Measurements from ENCODE around the gene YWHAB.

YWHAB gene

GRCh38 chr20:44917399-44917798 lies 31.9 kb downstream of the YWHAB start:
- no peak for DNase-seq

GRCh38 chr20:44918342-44918741 lies 32.8 kb downstream of the YWHAB start:
- no peak for DNase-seq

DNA sequence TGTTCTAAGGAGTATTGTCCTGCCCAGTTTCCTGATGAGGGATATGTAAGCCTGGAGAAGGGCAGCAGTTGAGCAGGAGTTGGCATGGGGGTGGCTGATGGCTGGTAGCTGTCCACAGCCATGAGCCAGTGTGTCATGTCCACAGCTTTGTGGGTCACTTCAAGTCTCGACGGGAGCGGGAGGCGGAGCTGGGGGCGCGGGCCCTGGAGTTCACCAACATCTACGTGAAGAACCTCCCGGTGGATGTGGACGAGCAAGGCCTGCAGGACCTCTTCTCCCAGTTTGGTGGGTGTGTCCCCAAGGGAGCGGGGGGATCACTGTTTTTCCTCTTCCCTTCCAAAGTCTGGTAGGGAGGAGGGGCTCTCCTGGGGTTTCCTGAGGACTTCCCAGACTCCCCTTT lies 33.3 kb downstream of the YWHAB start:
- DNase-seq, result no peak

DNA sequence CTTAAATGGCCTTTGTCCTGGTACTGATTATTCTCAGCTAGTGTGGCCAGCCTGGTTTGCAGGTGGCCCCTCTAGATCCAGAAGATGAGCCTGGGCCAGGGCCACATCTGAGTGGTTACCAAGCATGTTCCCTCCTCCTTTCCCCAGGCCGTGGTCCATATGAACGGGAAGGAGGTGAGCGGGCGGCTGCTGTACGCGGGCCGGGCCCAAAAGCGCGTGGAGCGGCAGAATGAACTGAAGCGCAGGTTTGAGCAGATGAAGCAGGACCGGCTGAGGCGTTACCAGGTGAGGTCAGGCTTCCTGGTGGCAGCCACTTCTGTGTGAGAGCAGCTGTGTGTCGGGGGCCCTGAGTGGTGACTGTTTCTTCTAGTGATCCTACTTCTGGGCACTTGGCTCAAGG lies 35.9 kb downstream of the YWHAB start:
- DNase-seq, result no peak

GRCh38 chr20:44924541-44924940 lies 39.0 kb downstream of the YWHAB start:
- DNase-seq, result no peak

DNA sequence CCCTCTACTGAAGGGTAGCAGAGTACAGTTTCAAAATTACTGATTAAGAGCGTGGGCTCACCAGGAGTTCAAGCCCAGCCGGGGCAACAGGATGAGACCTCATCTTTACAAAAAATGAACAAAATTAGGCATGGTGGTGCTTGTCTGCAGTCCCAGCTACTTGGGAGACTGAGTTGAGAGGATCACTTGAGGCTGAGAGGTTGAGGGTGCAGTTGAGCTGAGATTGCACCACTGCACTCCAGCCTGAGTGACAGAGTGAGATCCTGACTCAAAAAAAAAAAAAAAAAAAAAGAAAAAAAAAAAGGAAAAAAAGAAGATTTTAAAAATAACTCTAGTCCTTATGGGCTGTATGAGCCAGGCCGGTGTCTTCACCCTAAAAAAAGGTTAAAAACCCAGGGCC lies 43.1 kb downstream of the YWHAB start:
- DNase-seq, result no peak

DNA sequence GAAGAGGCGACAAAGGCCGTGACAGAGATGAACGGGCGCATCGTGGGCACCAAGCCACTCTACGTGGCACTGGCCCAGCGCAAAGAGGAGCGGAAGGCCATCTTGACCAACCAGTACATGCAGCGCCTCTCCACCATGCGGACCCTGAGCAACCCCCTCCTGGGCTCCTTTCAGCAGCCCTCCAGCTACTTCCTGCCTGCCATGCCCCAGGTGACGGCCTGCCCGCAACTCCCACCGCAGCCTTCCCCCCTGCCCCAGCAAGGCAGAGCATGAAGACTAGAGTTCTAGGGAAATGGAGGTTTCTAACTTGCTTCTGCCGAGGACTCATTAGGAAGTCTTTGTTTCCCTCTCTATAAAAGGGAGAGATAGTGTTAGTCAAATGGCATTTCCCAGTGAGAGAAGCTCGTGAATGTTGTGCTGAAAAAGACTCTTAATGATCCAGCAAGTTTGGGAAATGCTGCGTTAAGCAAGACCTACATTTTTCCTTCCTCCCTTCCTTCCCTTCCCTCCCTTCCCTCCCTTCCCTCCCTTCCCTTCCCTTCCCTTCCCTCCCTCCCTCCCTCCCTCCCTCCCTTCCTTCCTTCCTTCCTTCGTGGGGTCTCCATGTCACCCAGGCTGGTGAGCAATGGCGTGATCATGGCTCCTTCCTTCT lies 45.1 kb downstream of the YWHAB start:
- no peak for DNase-seq

DNA sequence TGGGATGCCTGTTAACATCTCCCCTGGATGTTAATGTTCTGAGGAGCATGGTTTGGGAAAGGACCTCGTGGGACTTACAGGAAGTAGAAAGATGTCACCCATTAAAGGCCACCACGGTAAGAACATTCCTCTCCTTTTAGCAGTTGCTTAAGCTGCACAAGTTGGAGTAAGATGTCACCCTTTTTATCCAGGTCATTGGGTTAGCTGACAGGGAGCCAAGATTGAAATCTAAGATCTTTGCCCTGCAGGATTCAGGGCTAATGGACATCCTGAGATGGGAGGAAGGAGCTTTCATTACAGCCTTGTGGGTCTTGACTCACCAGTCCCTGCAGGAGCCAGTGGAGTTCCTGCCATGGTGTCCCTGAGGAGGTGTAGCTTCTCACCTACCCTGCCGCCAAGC lies 46.4 kb downstream of the YWHAB start:
- no peak for DNase-seq

DNA sequence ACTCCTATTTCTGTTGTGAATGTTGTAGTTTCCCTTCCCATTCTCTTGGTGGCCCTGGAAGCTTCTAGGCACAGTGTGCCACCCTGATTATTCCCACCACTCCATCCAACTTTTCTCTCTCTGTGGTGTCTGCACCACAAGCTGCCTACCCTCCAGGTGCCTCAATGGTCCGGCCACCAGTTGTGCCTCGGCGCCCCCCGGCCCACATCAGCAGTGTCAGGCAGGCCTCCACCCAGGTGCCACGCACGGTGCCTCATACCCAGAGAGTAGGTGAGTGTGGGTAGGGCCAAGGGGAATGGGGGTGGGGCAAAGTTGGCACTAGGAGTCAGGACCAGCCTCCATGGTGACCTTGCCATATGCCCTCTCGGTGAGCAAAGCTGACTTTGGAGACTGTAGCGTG lies 47.4 kb downstream of the YWHAB start:
- DNase-seq, result no peak

- DNase-seq, result no peak
Measured at GRCh38 chr20:44936510-44936909, 51.0 kb downstream of the YWHAB start.

DNA sequence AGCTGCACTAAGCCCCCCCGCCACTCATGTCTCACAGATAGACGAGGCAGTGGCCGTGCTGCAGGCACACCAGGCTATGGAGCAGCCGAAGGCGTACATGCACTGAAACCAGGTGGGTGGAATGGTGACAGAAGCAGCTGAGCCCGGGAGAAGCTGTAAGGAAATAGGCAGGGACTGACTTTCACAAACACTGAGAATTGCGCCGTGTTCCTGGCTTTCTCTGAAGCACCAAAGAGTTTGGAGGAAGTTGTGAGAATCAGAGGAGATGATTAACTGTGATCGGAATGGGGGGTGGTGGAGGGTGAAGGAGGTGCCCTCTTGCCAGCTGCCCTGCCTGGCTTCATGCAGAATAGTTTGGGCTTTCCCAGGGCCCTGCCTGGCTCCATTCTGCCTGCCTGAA lies 53.1 kb downstream of the YWHAB start:
- DNase-seq, result no peak

DNA sequence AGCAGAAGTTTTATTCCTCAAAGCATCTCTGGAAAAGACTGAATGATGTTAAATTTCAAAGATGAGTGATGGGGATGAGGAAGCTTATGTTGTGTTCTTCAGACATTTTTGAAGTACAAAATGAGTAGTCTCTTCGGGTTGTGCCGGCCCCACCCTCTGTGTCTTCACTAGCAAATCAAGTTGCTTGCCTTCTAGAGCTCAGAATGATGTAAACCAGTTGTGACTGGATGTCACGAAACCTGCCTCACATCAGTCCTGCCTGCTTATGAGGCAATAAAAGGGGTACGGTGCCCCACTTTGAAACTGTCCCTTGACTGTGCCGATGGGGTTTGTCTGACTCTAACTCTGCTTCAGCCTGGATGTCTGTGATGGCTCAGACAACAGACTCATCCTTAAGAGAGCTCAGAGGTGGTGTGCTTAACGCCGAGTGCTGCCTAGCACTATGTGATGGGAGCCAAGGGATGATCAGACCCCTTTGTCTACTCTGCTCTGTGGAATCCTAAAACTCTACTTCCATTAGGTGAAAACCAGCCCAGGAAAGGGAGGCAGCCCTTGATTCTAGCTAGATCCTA lies 55.7 kb downstream of the YWHAB start:
- DNase-seq, result no peak

DNA sequence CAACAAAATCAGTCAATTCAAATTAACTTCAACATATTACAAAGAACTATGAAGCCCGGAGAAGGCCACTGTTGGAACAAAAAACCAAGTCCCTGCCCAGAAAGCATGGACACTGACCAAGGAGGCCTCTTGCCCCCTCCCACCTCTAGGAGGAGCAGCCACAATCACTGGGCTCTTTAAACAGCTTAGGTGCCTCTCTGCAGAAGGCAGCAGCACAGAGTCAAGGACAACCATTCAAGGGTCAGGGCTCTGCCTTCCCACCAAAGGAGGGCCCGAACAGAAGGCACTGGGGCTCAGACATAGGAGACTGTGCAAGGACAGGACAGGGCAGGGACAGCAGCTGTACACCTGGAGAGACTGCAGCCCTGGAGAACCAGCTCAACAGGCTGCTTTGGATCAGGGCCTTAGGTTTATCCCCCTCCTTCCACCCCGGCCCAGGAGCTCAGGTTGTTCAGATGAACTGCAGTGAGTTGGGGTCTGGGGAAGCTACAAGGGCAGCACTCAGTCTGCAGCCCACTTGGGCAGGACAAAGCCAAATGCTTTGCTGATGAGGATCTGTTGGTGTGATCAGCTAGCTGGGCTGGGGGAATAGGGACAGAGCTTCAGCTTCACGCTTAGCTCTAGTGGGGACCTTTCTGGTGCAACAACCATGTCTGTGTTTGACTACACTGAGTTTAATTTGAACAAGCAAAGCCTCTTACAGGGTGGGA lies 56.9 kb downstream of the YWHAB start:
- DNase-seq, result no peak

DNA sequence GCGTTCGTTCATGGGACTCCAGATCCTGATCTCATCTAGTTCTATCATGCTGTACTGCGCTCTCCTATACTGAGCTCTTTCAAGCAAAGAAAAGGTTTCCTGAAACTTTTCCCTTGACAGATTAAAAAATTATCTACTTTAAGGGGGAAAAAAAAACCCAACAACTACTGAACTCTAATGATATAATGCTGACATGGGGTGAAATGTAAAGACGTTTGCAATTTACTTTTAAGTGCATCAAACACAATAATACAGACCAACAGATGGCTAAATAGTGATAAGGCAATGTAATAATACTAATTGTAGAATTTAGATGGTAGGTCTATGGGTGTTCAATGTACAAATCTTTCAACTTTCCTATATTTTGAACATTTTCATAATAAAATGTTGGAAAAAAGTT lies 58.3 kb downstream of the YWHAB start:
- DNase-seq, result no peak

- DNase-seq, result no peak
Measured at GRCh38 chr20:44945261-44945660, 59.8 kb downstream of the YWHAB start.

DNA sequence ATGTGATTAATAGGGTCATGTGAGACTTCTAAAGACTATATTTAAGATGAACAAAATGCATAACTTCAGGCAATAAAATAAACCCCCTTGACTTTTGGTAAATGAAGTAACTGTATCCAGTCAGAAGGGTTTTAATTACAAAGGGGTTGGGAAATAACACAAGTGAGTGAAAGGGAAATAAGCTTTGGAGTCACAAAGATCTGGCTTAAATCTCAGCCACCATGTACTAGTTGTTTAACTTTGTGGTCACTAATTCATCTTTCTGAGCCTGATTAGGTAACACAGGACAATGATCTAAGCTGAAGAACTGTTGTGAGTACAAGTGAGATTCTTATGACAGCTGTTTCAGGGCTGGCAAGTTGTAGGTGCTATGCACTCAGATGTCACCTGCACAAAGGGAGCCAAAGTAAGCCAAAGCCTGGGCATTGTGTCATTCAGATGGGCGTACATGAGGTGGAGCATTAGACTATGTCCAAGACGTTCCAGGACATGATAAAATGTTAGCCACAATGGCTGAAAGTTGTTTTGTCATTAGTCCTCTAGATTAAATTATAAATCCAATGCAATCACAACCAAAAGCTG lies 60.9 kb downstream of the YWHAB start:
- no peak for DNase-seq

DNA sequence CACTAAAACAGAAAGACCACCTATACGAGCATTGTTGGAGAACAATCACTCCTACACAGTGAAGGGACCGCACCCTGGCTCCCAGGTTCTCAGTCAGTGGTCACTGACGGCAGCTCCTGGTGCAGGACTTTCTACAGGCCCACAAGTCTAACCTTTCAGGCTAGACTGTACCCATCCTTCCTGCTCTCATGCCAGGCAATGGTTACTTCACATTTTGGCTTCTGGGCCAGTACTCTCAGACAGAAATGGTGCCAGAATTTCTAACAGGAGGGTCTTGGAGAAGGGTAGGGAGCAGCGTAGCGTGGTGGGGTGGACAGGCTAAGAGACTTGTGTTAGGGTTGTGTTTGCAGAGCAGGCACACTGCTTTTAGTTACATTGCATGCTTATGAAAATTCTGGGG lies 62.6 kb downstream of the YWHAB start:
- DNase-seq, result no peak

DNA sequence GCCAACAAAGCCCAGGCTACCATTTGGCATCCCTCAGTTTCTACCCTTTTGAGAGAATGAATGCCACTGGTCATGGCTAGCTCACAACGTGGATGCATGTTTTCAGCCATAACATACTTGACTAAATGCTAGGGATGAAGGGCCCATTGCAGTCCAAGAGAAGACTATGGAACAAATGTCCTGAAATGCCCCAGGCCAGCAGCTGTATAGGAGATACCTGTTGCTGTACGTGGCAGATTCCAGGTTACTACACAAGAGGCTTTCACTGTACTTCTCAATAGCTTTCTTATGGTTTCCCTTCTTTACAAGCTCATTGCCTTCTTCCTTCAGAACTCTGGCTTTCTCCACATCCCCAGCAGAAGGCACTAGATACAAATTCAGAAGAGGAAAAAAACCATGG lies 63.0 kb downstream of the YWHAB start:
- DNase-seq, result no peak

GRCh38 chr20:44950368-44950767 lies 64.9 kb downstream of the YWHAB start:
- no peak for DNase-seq

GRCh38 chr20:44952731-44953130 lies 67.2 kb downstream of the YWHAB start:
- no peak for DNase-seq

DNA sequence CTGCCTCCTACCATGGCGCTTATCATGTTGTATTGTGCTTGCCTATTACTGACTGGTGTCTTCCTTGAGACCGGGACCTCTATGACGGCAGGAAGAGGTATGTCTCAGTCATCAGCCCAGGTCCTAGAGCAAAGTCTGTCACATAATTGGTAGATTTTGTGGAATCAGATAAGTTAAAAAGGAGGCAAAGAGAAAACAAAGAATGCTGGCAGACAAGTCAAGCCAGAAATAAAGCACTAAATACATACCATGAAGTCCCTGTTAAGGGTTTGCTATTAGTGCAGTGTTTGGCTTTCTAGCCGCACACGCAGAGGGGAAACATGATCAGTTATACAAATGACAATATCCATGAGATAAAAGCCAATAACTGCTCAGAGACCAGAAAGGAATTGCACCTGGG lies 68.7 kb downstream of the YWHAB start:
- no peak for DNase-seq

GRCh38 chr20:44955270-44955669 lies 69.8 kb downstream of the YWHAB start:
- DNase-seq, result no peak

DNA sequence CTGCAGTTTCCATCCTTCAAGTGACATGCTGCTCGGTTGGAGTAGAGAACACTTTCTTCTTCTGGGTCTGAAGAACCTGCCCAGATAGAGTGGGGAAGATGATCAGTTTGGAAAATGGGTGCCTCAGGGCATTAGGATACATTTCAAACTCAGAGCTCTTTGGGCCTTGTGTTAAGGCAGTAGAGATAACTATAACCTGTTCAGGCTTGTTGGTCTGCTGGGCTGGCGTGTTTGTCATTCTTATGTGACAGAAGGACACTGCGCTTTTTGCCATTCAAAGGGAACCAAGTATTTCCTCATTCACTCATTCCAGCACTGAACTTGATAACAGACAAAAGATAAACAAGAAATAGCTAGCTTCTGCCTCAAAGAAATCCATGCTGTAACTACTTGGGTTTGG lies 70.9 kb downstream of the YWHAB start:
- no peak for DNase-seq
